Mammary epithelial cell (primary cell): ENCODE data around the gene DTYMK.

Source experiments
- EZH2 ChIP-seq: IDR thresholded peaks from 2 replicates; pipeline ENCODE4 v1.6.1; 2012; ENCODE audit warnings: low read length, inconsistent platforms, borderline replicate concordance
- TF ChIP-seq, protein P1 (sequence below), 2 donors: IDR thresholded peaks in 1 of 2; conservative IDR thresholded peaks in 1 of 2; 2 replicates each; pipeline ENCODE4 v1.5.1; 2011 to 2012; ENCODE audit warnings: inconsistent platforms in 2 of 2, low read length in 2 of 2, mild to moderate bottlenecking in 2 of 2, control low read depth in 1 of 2, low read depth in 1 of 2; ENCODE audit not compliant: insufficient read depth in 1 of 2; ENCODE audit errors: extremely low read depth in 1 of 2

DNA sequence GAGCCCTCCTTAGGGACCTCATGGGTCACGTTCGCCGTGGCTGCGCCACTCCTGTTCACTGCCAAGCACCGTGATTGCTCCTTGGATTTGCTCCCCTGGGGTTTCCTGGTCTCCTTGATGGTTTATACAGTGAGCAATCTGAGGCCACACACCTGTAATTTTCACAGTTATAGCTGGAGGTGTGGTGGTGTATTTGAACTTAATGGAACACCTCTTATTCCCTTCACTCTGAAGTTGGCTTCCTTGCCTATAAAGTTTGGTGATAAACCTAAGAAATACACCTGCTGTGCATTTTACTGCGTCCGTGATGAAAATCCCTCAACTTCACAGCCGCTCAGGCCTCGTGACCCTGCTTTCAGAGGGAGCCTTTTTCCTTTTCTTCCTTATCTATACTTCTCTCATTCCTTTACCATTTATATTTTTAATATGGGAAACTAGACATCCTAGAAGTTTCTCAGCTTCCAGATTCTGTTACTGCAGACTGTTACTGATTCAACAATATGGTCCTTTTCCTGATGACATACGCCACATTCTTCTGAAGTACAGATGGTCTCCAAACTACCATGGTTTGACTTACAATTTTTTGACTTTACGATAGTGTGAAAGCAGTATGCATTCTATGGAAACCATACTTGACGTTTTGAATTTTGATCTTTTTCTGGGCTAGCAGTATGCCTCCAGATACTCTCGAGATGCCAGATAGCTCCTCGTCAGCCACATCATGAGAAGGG lies 40.5 kb downstream of the DTYMK start:
- TF ChIP-seq, protein P1, sequence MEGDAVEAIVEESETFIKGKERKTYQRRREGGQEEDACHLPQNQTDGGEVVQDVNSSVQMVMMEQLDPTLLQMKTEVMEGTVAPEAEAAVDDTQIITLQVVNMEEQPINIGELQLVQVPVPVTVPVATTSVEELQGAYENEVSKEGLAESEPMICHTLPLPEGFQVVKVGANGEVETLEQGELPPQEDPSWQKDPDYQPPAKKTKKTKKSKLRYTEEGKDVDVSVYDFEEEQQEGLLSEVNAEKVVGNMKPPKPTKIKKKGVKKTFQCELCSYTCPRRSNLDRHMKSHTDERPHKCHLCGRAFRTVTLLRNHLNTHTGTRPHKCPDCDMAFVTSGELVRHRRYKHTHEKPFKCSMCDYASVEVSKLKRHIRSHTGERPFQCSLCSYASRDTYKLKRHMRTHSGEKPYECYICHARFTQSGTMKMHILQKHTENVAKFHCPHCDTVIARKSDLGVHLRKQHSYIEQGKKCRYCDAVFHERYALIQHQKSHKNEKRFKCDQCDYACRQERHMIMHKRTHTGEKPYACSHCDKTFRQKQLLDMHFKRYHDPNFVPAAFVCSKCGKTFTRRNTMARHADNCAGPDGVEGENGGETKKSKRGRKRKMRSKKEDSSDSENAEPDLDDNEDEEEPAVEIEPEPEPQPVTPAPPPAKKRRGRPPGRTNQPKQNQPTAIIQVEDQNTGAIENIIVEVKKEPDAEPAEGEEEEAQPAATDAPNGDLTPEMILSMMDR (conservative IDR thresholded peaks at IDR 0.05 in 1 of 2, IDR thresholded peaks at IDR 0.05 in 1 of 2; ENCODE audit: extremely low read depth in 1 of 2, insufficient read depth in 1 of 2, low read depth in 1 of 2, low read length in 2 of 2) = no peak
- TF ChIP-seq EZH2 = no peak
